ENCODE measurements around the gene ASB7.

The ASB7 gene, protein sequence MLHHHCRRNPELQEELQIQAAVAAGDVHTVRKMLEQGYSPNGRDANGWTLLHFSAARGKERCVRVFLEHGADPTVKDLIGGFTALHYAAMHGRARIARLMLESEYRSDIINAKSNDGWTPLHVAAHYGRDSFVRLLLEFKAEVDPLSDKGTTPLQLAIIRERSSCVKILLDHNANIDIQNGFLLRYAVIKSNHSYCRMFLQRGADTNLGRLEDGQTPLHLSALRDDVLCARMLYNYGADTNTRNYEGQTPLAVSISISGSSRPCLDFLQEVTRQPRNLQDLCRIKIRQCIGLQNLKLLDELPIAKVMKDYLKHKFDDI

DNA sequence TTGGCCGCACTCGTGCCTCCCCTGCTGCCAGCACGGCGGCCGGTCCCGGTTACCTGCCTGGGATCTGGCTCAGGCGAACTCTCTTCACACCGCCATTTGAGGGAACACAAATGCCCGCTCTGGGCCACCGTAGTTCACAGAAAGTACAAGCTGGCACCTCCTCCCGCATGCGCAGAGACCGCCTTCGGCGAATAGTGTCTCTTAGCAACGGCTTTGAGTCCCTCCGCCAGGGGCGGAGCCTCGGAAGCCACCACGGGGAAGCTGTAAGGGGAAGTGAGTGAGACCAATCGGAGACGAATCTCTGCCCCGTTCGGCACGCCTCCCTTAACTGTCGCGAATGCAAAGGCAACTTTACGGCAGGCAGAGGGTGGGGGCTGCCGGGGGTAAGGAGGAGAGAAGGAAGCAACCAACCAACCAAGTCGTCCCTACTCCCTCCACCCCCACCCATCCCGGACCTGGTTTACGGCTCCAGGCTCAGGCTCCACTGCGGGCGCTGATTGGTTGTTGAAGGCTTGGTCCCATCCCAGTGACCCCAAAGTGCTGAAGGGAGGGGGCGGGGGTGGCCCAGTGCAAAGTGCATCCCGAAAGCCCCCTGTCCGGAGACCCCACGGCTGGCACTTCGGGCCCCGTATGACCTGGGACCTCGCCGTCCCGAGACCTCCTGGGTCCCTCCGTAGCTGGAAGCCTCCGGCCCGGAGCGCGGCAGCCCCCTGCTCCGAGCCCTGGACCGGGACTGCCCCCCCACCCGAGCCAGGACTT lies at the start of gene ASB7, which contains the start of gene LINS1:
Gene ASB7, plus strand, starts transcription at position 526 of the 759 bp plus-strand sequence. CDS start 9,628 bp downstream, outside the sequence.
Gene LINS1, minus strand, starts transcription at position 121 of the 759 bp plus-strand sequence. CDS start 21,342 bp downstream, outside the sequence.
- ChIA-PET CTCF (interaction anchor here (0.9 to 1.6 kb wide), 2 partner anchors 253 to 260 kb away, joined by 4 read pairs; partner anchors contain the start of gene ADAMTS17), POLR2A (interaction anchor here (0.6 to 1.9 kb wide), 15 partner anchors 8 to 1102 kb away, joined by 3 to 11 read pairs (median 4); partner anchors contain the start of gene ADAMTS17)
- peak; percentile 38; the same call in 1 of the 2 replicates for TF ChIP-seq FOXM1 (IDR thresholded peaks at IDR 0.05; ENCODE audit: borderline replicate concordance)
- TF ChIP-seq CTBP1 (IDR thresholded peaks at IDR 0.05; ENCODE audit: borderline replicate concordance), result no peak
- TF ChIP-seq SP1 (IDR thresholded peaks at IDR 0.05), result no peak
- 0 out of 2 replicates have a peak, but pooled peaks have one; percentile 90 for TF ChIP-seq HDGF (IDR thresholded peaks at IDR 0.05; ENCODE audit: borderline replicate concordance)
- peak; percentile 99 for DNase-seq (ENCODE audit: extremely low spot score)

GRCh38 chr15:100553468-100553867 lies 48.9 kb upstream of the ASB7 start:
- TF ChIP-seq ZNF384 (IDR thresholded peaks at IDR 0.05) (no peak), L3MBTL2 (conservative IDR thresholded peaks at IDR 0.05) (no peak), LEF1 (IDR thresholded peaks at IDR 0.05; ENCODE audit: borderline replicate concordance) (no peak), NFRKB (IDR thresholded peaks at IDR 0.05) (no peak), FOXA1 (IDR thresholded peaks at IDR 0.05) (no peak), FOXK2 (IDR thresholded peaks at IDR 0.05) (no peak), ELF4 (IDR thresholded peaks at IDR 0.05) (no peak), BHLHE40 (IDR thresholded peaks at IDR 0.05; ENCODE audit: borderline replicate concordance) (no peak), ARNT (IDR thresholded peaks at IDR 0.05) (no peak), SUZ12 (IDR thresholded peaks at IDR 0.05) (no peak), SP1 (IDR thresholded peaks at IDR 0.05) (no peak), HDGF (IDR thresholded peaks at IDR 0.05; ENCODE audit: borderline replicate concordance) (no peak), CTBP1 (IDR thresholded peaks at IDR 0.05; ENCODE audit: borderline replicate concordance) (no peak), FOXM1 (IDR thresholded peaks at IDR 0.05; ENCODE audit: borderline replicate concordance) (no peak), TARDBP (IDR thresholded peaks at IDR 0.05) (no peak)
- TF ChIP-seq, protein P1, sequence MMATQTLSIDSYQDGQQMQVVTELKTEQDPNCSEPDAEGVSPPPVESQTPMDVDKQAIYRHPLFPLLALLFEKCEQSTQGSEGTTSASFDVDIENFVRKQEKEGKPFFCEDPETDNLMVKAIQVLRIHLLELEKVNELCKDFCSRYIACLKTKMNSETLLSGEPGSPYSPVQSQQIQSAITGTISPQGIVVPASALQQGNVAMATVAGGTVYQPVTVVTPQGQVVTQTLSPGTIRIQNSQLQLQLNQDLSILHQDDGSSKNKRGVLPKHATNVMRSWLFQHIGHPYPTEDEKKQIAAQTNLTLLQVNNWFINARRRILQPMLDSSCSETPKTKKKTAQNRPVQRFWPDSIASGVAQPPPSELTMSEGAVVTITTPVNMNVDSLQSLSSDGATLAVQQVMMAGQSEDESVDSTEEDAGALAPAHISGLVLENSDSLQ (IDR thresholded peaks at IDR 0.05), result no peak
- CTCF ChIA-PET, result no interaction called here
- POLR2A ChIA-PET, result no interaction called here
- DNase-seq (ENCODE audit: extremely low spot score), result no peak

DNA sequence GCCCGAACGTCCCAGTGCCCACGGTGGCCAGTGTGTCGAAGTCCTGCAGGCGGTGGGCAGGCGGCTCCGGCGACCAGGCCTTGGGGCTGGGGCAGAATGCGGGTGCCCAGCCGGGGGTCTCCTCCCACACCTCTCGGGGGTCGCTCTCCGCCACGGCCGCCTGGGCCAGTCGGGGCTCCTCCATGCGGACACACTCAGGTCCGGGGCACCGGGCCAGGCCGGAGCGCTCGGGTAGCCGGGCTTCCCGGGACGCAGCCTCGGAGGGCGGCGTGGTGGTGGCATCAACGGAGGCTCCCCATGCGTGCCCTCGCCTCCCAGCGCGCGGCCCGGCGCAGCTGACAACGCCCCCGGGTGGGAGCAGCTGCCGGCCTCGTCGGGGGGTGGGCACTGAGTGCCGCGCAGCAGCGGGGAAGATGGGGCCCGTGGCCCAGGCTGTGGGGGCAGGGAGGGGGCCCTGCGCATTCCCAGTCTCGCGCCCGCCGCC lies 43.6 kb upstream of the ASB7 start:
- ChIA-PET POLR2A (no interaction called here), CTCF (no interaction called here)
- DNase-seq (ENCODE audit: extremely low spot score), result no peak

DNA sequence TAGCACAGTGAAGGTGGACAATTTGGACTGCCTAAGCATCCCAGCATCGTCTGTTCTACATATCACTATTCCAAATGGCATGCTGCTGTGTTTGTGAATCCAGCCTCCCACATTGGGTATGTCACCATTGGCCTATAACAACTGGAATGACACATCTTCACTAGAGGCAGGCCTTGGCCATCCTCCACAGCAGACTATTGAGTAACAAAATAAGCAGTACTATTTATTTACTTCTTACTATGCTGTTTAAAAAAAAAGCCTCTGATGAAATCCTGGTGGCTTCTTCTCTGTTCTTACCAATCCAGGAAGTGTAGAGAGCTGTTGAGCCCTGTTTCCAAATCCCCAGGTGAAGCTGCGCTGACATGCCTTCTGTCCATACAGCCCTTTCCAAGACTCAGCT lies 43.1 kb upstream of the ASB7 start:
- POLR2A ChIA-PET, result no interaction called here
- TF ChIP-seq ZNF384 (IDR thresholded peaks at IDR 0.05), result no peak
- TF ChIP-seq ELF4 (IDR thresholded peaks at IDR 0.05), result no peak
- TF ChIP-seq NFRKB (IDR thresholded peaks at IDR 0.05), result no peak
- TF ChIP-seq, protein P1 (IDR thresholded peaks at IDR 0.05), result no peak
- TF ChIP-seq ARNT (IDR thresholded peaks at IDR 0.05), result no peak
- TF ChIP-seq CTBP1 (IDR thresholded peaks at IDR 0.05; ENCODE audit: borderline replicate concordance), result no peak
- no peak for TF ChIP-seq HDGF (IDR thresholded peaks at IDR 0.05; ENCODE audit: borderline replicate concordance)
- TF ChIP-seq SUZ12 (IDR thresholded peaks at IDR 0.05), result no peak
- TF ChIP-seq FOXA1 (IDR thresholded peaks at IDR 0.05), result no peak
- no peak for TF ChIP-seq FOXK2 (IDR thresholded peaks at IDR 0.05)
- no peak for TF ChIP-seq SP1 (IDR thresholded peaks at IDR 0.05)
- no peak for TF ChIP-seq LEF1 (IDR thresholded peaks at IDR 0.05; ENCODE audit: borderline replicate concordance)
- no peak for TF ChIP-seq FOXM1 (IDR thresholded peaks at IDR 0.05; ENCODE audit: borderline replicate concordance)
- no peak for TF ChIP-seq L3MBTL2 (conservative IDR thresholded peaks at IDR 0.05)
- TF ChIP-seq BHLHE40 (IDR thresholded peaks at IDR 0.05; ENCODE audit: borderline replicate concordance), result no peak
- no peak for TF ChIP-seq TARDBP (IDR thresholded peaks at IDR 0.05)
- DNase-seq (ENCODE audit: extremely low spot score), result no peak
- CTCF ChIA-PET, result no interaction called here

More for the DNA sequence above, 43.6 kb upstream of the ASB7 start:
- TF ChIP-seq FOXK2 (IDR thresholded peaks at IDR 0.05), result no peak
- no peak for TF ChIP-seq FOXM1 (IDR thresholded peaks at IDR 0.05; ENCODE audit: borderline replicate concordance)
- TF ChIP-seq FOXA1 (IDR thresholded peaks at IDR 0.05), result no peak
- no peak for TF ChIP-seq L3MBTL2 (conservative IDR thresholded peaks at IDR 0.05)
- TF ChIP-seq NFRKB (IDR thresholded peaks at IDR 0.05), result no peak
- no peak for TF ChIP-seq HDGF (IDR thresholded peaks at IDR 0.05; ENCODE audit: borderline replicate concordance)
- TF ChIP-seq SP1 (IDR thresholded peaks at IDR 0.05), result no peak
- no peak for TF ChIP-seq ELF4 (IDR thresholded peaks at IDR 0.05)

DNA sequence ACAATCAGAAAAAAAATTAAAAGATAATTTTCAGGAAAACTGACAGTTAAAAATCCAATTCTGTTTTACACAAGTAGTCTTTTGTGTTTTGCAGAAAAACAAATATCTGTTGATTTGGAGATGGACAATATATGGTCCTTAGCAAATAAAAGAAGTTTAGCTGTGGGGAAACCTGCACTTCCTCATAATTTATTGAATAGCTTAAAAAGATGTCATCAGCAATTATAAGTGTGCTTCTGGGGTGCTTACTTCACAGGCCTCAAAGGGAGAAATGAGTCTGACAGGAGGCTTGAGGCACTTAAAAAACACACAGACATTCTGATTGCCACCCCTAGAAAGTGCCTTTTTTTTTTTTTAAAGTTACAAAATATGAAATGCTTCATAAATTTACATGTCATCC lies 42.1 kb upstream of the ASB7 start:
- no peak for DNase-seq (ENCODE audit: extremely low spot score)
- POLR2A ChIA-PET, result no interaction called here
- CTCF ChIA-PET, result interaction anchor here (0.6 kb wide), 1 partner anchor 448 kb away, joined by 4 read pairs; no protein-coding TSS in a partner anchor
- no peak for TF ChIP-seq FOXM1 (IDR thresholded peaks at IDR 0.05; ENCODE audit: borderline replicate concordance)

DNA sequence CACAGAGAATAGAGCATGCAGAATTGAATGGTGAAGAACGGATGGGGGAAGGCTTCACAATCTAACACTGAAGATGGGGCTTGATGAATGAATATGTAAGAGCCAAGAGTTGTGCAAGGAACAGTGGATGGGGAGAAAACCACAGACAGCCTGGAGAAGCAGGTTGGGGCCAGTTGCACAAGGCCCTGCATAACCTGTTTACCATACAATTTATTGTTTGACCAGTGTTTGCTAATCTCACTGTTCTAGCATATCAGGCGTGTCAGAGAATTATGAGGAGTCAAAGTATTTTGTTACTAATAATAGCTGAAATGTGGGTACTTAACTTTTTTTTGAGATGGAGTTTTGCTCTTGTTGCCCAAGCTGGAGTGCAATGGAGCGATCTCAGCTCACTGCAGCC lies 36.8 kb upstream of the ASB7 start:
- TF ChIP-seq FOXA1 (IDR thresholded peaks at IDR 0.05), result no peak
- no peak for TF ChIP-seq ZNF384 (IDR thresholded peaks at IDR 0.05)
- TF ChIP-seq SUZ12 (IDR thresholded peaks at IDR 0.05), result no peak
- no peak for TF ChIP-seq L3MBTL2 (conservative IDR thresholded peaks at IDR 0.05)
- no peak for TF ChIP-seq HDGF (IDR thresholded peaks at IDR 0.05; ENCODE audit: borderline replicate concordance)
- TF ChIP-seq ARNT (IDR thresholded peaks at IDR 0.05), result no peak
- no peak for TF ChIP-seq FOXK2 (IDR thresholded peaks at IDR 0.05)
- TF ChIP-seq TARDBP (IDR thresholded peaks at IDR 0.05), result no peak
- no peak for TF ChIP-seq NFRKB (IDR thresholded peaks at IDR 0.05)
- TF ChIP-seq LEF1 (IDR thresholded peaks at IDR 0.05; ENCODE audit: borderline replicate concordance), result no peak
- TF ChIP-seq, protein P1 (IDR thresholded peaks at IDR 0.05), result no peak
- no peak for DNase-seq (ENCODE audit: extremely low spot score)
- POLR2A ChIA-PET, result no interaction called here
- CTCF ChIA-PET, result no interaction called here
